ENCODE measurements around the gene MED1.

DNA sequence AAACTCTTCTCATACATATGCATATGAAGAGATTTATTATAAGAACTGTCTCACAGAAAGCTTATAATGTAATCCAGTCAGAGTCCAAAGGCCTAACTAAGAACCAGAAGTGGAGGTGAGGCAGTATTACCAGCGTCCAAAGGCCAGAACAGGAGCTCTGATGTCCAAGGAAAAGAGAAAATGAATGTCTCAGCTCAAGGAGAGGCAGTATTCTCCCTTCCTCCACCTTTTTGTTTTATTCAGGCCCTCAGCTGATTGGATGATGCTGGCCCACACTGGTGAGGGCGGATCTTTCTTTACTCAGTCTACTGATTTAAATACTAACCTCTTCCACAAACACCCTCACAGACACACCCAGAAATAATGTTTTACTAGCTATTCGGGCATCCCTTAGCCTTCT lies 93.1 kb downstream of the MED1 start:
- TF ChIP-seq, protein P1, sequence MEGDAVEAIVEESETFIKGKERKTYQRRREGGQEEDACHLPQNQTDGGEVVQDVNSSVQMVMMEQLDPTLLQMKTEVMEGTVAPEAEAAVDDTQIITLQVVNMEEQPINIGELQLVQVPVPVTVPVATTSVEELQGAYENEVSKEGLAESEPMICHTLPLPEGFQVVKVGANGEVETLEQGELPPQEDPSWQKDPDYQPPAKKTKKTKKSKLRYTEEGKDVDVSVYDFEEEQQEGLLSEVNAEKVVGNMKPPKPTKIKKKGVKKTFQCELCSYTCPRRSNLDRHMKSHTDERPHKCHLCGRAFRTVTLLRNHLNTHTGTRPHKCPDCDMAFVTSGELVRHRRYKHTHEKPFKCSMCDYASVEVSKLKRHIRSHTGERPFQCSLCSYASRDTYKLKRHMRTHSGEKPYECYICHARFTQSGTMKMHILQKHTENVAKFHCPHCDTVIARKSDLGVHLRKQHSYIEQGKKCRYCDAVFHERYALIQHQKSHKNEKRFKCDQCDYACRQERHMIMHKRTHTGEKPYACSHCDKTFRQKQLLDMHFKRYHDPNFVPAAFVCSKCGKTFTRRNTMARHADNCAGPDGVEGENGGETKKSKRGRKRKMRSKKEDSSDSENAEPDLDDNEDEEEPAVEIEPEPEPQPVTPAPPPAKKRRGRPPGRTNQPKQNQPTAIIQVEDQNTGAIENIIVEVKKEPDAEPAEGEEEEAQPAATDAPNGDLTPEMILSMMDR (IDR thresholded peaks at IDR 0.05): no peak
- TF ChIP-seq POLR2A (IDR thresholded peaks at IDR 0.05): no peak

All from thyroid gland (tissue), 4 donors.